Endothelial cell of hepatic sinusoid (primary cell): ENCODE data around the gene TTLL8.

Experiments
- in situ Hi-C: cut with HindIII; loops from 2 replicates; pipeline ENCODE4 v1.10.0; 2017; ENCODE audit warnings: low sequenced_read_pairs

Gene TTLL8

GRCh38 chr22:49970528-49971231, 87.4 kb downstream of the TTLL8 start:
- in situ Hi-C loops, result no loop called here

- in situ Hi-C loops, result no loop called here
Observed at GRCh38 chr22:49969751-49970527, 88.2 kb downstream of the TTLL8 start.

GRCh38 chr22:49968831-49969661, 89.1 kb downstream of the TTLL8 start:
- in situ Hi-C loops, result no loop called here
